ENCODE data around the gene OR51T1.

GRCh38 chr11:4851033-4851432, 30.7 kb upstream of the OR51T1 start:
- TF ChIP-seq CTCF (IDR thresholded peaks at IDR 0.05; ENCODE audit: low read length) (no peak), EZH2 (IDR thresholded peaks at IDR 0.05; ENCODE audit: borderline replicate concordance, low read length) (no peak)
